Erythroblast (primary cell): ENCODE measurements around the gene ABCA8.

Source experiments
- GATA1 ChIP-seq: IDR thresholded peaks from 2 replicates; pipeline ENCODE4 v1.6.1; 2011; ENCODE audit warnings: low read depth, mild to moderate bottlenecking, control low read depth, low read length, moderate library complexity
- POLR2A ChIP-seq: IDR thresholded peaks from 2 replicates; pipeline ENCODE4 v1.6.1; 2011; ENCODE audit warnings: mild to moderate bottlenecking, low read length

- TF ChIP-seq POLR2A, result no peak
- no peak for TF ChIP-seq GATA1
Observed at GRCh38 chr17:68853036-68853435, 102.2 kb downstream of the ABCA8 start.
